ENCODE measurements around the gene FRAS1.
"Not testable (repeated sequence)": the region's sequence is repeated elsewhere in the genome, so short reads cannot be mapped to it uniquely, and the experiment has no call there.

FRAS1 gene

GRCh38 chr4:78533854-78534253 lies 476.7 kb downstream of the FRAS1 start:
- H3K9me3 Mint-ChIP-seq, result no peaks in the 10 kb centered on the region
- H3K27ac Mint-ChIP-seq, result no peak overlapping the region
- H3K4me3 Mint-ChIP-seq, result no peak overlapping the region
- peaks cover 4% of the 10 kb centered on the region for H3K27me3 Mint-ChIP-seq
- H3K36me3 Mint-ChIP-seq, result no peaks in the 10 kb centered on the region
- H3K4me1 Mint-ChIP-seq, result no peaks in the 10 kb centered on the region
- DNase-seq (ENCODE audit: low spot score in 2 of 2), result no peak
- no peak for ATAC-seq (ENCODE audit: low read depth)

GRCh38 chr4:78534286-78534955 lies 477.3 kb downstream of the FRAS1 start:
- Mint-ChIP-seq H3K9me3 (no peaks in the 10 kb centered on the region), H3K27ac (no peak overlapping the region), H3K4me1 (no peaks in the 10 kb centered on the region), H3K36me3 (no peaks in the 10 kb centered on the region), H3K27me3 (peaks cover 4% of the 10 kb centered on the region), H3K4me3 (no peak overlapping the region)
- ATAC-seq (ENCODE audit: low read depth), result no peak
- DNase-seq (ENCODE audit: low spot score in 2 of 2), result no peak

- Mint-ChIP-seq H3K27me3 (peaks cover 4% of the 10 kb centered on the region), H3K9me3 (no peaks in the 10 kb centered on the region), H3K4me1 (peaks cover 10% of the 10 kb centered on the region), H3K27ac (no peak overlapping the region), H3K36me3 (no peaks in the 10 kb centered on the region), H3K4me3 (no peak overlapping the region)
- DNase-seq (ENCODE audit: low spot score in 2 of 2) (no peak), ATAC-seq (ENCODE audit: low read depth) (no peak)
Observed at GRCh38 chr4:78542373-78542772, 485.2 kb downstream of the FRAS1 start.

- Mint-ChIP-seq H3K9me3 (no peaks in the 10 kb centered on the region), H3K4me1 (peaks cover 10% of the 10 kb centered on the region), H3K27ac (no peak overlapping the region), H3K4me3 (no peak overlapping the region), H3K27me3 (peaks cover 4% of the 10 kb centered on the region), H3K36me3 (no peaks in the 10 kb centered on the region)
- no peak for ATAC-seq (ENCODE audit: low read depth)
- no peak for DNase-seq (ENCODE audit: low spot score in 2 of 2)
Observed at GRCh38 chr4:78543424-78544125, 486.5 kb downstream of the FRAS1 start.

- H3K36me3 Mint-ChIP-seq, result no peaks in the 10 kb centered on the region
- H3K9me3 Mint-ChIP-seq, result no peaks in the 10 kb centered on the region
- ATAC-seq (ENCODE audit: low read depth) (no peak), DNase-seq (ENCODE audit: low spot score in 2 of 2) (no peak)
- H3K27me3 Mint-ChIP-seq, result peaks cover 4% of the 10 kb centered on the region
- H3K4me3 Mint-ChIP-seq, result no peak overlapping the region
- no peak overlapping the region for H3K27ac Mint-ChIP-seq
- H3K4me1 Mint-ChIP-seq, result peaks cover 10% of the 10 kb centered on the region
Observed at GRCh38 chr4:78544678-78545077, 487.6 kb downstream of the FRAS1 start.

- Mint-ChIP-seq H3K36me3 (no peaks in the 10 kb centered on the region), H3K4me1 (peaks cover 10% of the 10 kb centered on the region), H3K4me3 (no peak overlapping the region), H3K9me3 (no peaks in the 10 kb centered on the region), H3K27ac (no peak overlapping the region), H3K27me3 (peaks cover 6% of the 10 kb centered on the region)
- no peak for DNase-seq (ENCODE audit: low spot score in 2 of 2)
- ATAC-seq (ENCODE audit: low read depth), result no peak
Observed at GRCh38 chr4:78545275-78546246, 488.4 kb downstream of the FRAS1 start.

- H3K36me3 Mint-ChIP-seq; H3K4me3 Mint-ChIP-seq; H3K9me3 Mint-ChIP-seq; DNase-seq (ENCODE audit: low spot score in 2 of 2); H3K27ac Mint-ChIP-seq; ATAC-seq (ENCODE audit: low read depth): not testable (repeated sequence)
- Mint-ChIP-seq H3K4me1 (peaks cover 15% of the 10 kb centered on the region), H3K27me3 (peaks cover 12% of the 10 kb centered on the region)
Observed at GRCh38 chr4:78547899-78548298, 490.8 kb downstream of the FRAS1 start.

GRCh38 chr4:78548889-78549288 lies 491.8 kb downstream of the FRAS1 start:
- H3K4me3 Mint-ChIP-seq; H3K9me3 Mint-ChIP-seq; ATAC-seq (ENCODE audit: low read depth); H3K27ac Mint-ChIP-seq; H3K36me3 Mint-ChIP-seq; DNase-seq (ENCODE audit: low spot score in 2 of 2); H3K4me1 Mint-ChIP-seq: not testable (repeated sequence)
- H3K27me3 Mint-ChIP-seq, result peaks cover 12% of the 10 kb centered on the region

- Mint-ChIP-seq H3K36me3 (no peaks in the 10 kb centered on the region), H3K27me3 (peaks cover 11% of the 10 kb centered on the region), H3K9me3 (no peaks in the 10 kb centered on the region), H3K4me1 (peaks cover 9% of the 10 kb centered on the region), H3K4me3 (peak within 1 kb of the TSS; percentile 83), H3K27ac (no peak within 1 kb of the TSS)
- peak; percentile 72 for ATAC-seq (ENCODE audit: low read depth)
- DNase-seq (ENCODE audit: low spot score in 2 of 2), result peak; percentile 14 to 35
Observed at GRCh38 chr4:78551420-78552351, 494.6 kb downstream of the FRAS1 start, which contains the start of gene ANXA3. Gene ANXA3 (plus strand): TSS chr4:78551770. CDS start chr4:78554474, 2,704 bp downstream.

- Mint-ChIP-seq H3K4me1 (peaks cover 9% of the 10 kb centered on the region), H3K27ac (no peak overlapping the region), H3K36me3 (no peaks in the 10 kb centered on the region), H3K4me3 (peak overlapping the region; percentile 27), H3K9me3 (no peaks in the 10 kb centered on the region), H3K27me3 (peaks cover 11% of the 10 kb centered on the region)
- DNase-seq (ENCODE audit: low spot score in 2 of 2) (no peak), ATAC-seq (ENCODE audit: low read depth) (no peak)
Observed at GRCh38 chr4:78552389-78553042, 495.4 kb downstream of the FRAS1 start.

- H3K36me3 Mint-ChIP-seq, result no peaks in the 10 kb centered on the region
- H3K4me3 Mint-ChIP-seq, result no peak overlapping the region
- no peak overlapping the region for H3K27ac Mint-ChIP-seq
- H3K4me1 Mint-ChIP-seq, result peaks cover 9% of the 10 kb centered on the region
- DNase-seq (ENCODE audit: low spot score in 2 of 2) (no peak), ATAC-seq (ENCODE audit: low read depth) (no peak)
- no peaks in the 10 kb centered on the region for H3K9me3 Mint-ChIP-seq
- H3K27me3 Mint-ChIP-seq, result peaks cover 11% of the 10 kb centered on the region
Observed at GRCh38 chr4:78553043-78553396, 495.9 kb downstream of the FRAS1 start.

- ATAC-seq (ENCODE audit: low read depth), result no peak
- no peaks in the 10 kb centered on the region for H3K36me3 Mint-ChIP-seq
- DNase-seq (ENCODE audit: low spot score in 2 of 2), result no peak
- no peak overlapping the region for H3K27ac Mint-ChIP-seq
- H3K27me3 Mint-ChIP-seq, result peaks cover 11% of the 10 kb centered on the region
- H3K4me1 Mint-ChIP-seq, result peaks cover 9% of the 10 kb centered on the region
- no peaks in the 10 kb centered on the region for H3K9me3 Mint-ChIP-seq
- H3K4me3 Mint-ChIP-seq, result no peak overlapping the region
Observed at GRCh38 chr4:78553529-78554060, 496.5 kb downstream of the FRAS1 start.

GRCh38 chr4:78556665-78557064 lies 499.5 kb downstream of the FRAS1 start:
- no peak overlapping the region for H3K4me3 Mint-ChIP-seq

More at GRCh38 chr4:78556665-78557064, 499.5 kb downstream of the FRAS1 start:
- no peaks in the 10 kb centered on the region for H3K36me3 Mint-ChIP-seq
- H3K9me3 Mint-ChIP-seq, result no peaks in the 10 kb centered on the region
- H3K4me1 Mint-ChIP-seq, result no peaks in the 10 kb centered on the region
- ATAC-seq (ENCODE audit: low read depth), result no peak
- DNase-seq (ENCODE audit: low spot score in 2 of 2), result no peak
- no peak overlapping the region for H3K27ac Mint-ChIP-seq
- peaks cover 2% of the 10 kb centered on the region for H3K27me3 Mint-ChIP-seq

All from memory B cell (primary cell).